ENCODE data around the gene TUBG1. TPM values are rescaled to one million over a fixed set of nuclear protein-coding genes. Genes with fewer than 3 reads are reported as not detected.

The TUBG1 gene
- total and polyA plus RNA-seq, 9 of the 15 experiments (the other 6 are each of a cell fraction or from before 2014, with no cell fraction given), result 33.1 to 147 (median 66.0) TPM

- TF ChIP-seq SMARCE1 (IDR thresholded peaks at IDR 0.05) (peak; percentile 95), ZNF583 (CRISPR knock-in tag; IDR thresholded peaks at IDR 0.05) (peak; percentile 66; the same call in 1 of the 2 replicates), SMC3 (conservative IDR thresholded peaks at IDR 0.05; ENCODE audit: insufficient read depth, low read depth, low read length) (no peak), THRA (IDR thresholded peaks at IDR 0.05) (no peak), THAP12 (CRISPR knock-in tag; IDR thresholded peaks at IDR 0.05) (no peak), ZNF518B (CRISPR knock-in tag; IDR thresholded peaks at IDR 0.05) (no peak), PRPF4 (IDR thresholded peaks at IDR 0.05; ENCODE audit: insufficient read depth, low read depth, low read length, poor library complexity, severe bottlenecking) (no peak), ZNF318 (IDR thresholded peaks at IDR 0.05; ENCODE audit: borderline replicate concordance in 1 of 2, low read depth in 1 of 2) (no peak), ZNF347 (CRISPR knock-in tag; IDR thresholded peaks at IDR 0.05; ENCODE audit: low read depth) (no peak)
Measured at GRCh38 chr17:42623732-42624596, 14.5 kb downstream of the TUBG1 start (continued).
